Chondrocyte (in vitro differentiated cells): ENCODE data around the gene MAGEA8. TPM values are rescaled to one million over a fixed set of nuclear protein-coding genes. Genes with fewer than 3 reads are reported as not detected.
"Not testable (repeated sequence)": the region's sequence is repeated elsewhere in the genome, so short reads cannot be mapped to it uniquely, and the experiment has no call there.

ENCODE experiments used
- DNase-seq: peaks from one replicate; pipeline ENCODE4 v3.0.0; 2021; ENCODE audit warnings: mixed read lengths, low spot score
- H3K27ac Mint-ChIP-seq: one replicate; pipeline ENCODE4 v1.8.0; 2021; ENCODE audit warnings: mild to moderate bottlenecking, moderate library complexity, mixed read lengths; ENCODE audit not compliant: unreplicated experiment
- H3K27me3 Mint-ChIP-seq: 2 replicates; pipeline ENCODE4 v1.8.0; 2021; ENCODE audit warnings: low read depth, mixed read lengths
- H3K36me3 Mint-ChIP-seq: 2 replicates; pipeline ENCODE4 v1.8.0; 2021; ENCODE audit warnings: low read depth, mixed read lengths
- H3K4me1 Mint-ChIP-seq: 2 replicates; pipeline ENCODE4 v1.8.0; 2021; ENCODE audit warnings: low read depth, mild to moderate bottlenecking, mixed read lengths
- H3K4me3 Mint-ChIP-seq: one replicate; pipeline ENCODE4 v1.8.0; 2021; ENCODE audit warnings: mild to moderate bottlenecking, moderate library complexity, mixed read lengths; ENCODE audit not compliant: unreplicated experiment
- H3K9me3 Mint-ChIP-seq: 2 replicates; pipeline ENCODE4 v1.8.0; 2021; ENCODE audit warnings: low read depth, mixed read lengths
- CTCF ChIP-seq: fragments of 200-600 bp; sonication (generic); IDR thresholded peaks from 2 replicates; pipeline ENCODE4 v1.5.0; 2021; ENCODE audit warnings: antibody characterized with exemption, mild to moderate bottlenecking, moderate library complexity
- long read RNA-seq: library from polyadenylated mRNA; stranded (forward); transcript quantifications from one replicate; pipeline ENCODE4 v2.0.0, GENCODE V29; 2021
- total RNA-seq: library from RNA; stranded (reverse); gene quantifications from 3 replicates; pipeline ENCODE4 v1.2.1, GENCODE V29; 2021

MAGEA8 gene
- not detected in 3 replicates for total RNA-seq
- long read RNA-seq: 0 reads

GRCh38 chrX:149881081-149881711 lies at the start of gene MAGEA8:
MAGEA8 (plus strand) TSS chrX:149881183; CDS start chrX:149884273, 3,090 bp downstream.
- peak; percentile 85 for DNase-seq
- Mint-ChIP-seq H3K4me1 (no peaks in the 10 kb centered on the region), H3K27me3 (no peaks in the 10 kb centered on the region), H3K4me3 (no peak within 1 kb of the TSS), H3K9me3 (peaks cover 10% of the 10 kb centered on the region), H3K36me3 (no peaks in the 10 kb centered on the region), H3K27ac (no peak within 1 kb of the TSS)
- TF ChIP-seq CTCF: peak; percentile 32

GRCh38 chrX:149831473-149831872 lies 49.5 kb upstream of the MAGEA8 start:
- no peak for TF ChIP-seq CTCF
- Mint-ChIP-seq H3K9me3 (peaks cover 4% of the 10 kb centered on the region), H3K27ac (no peak overlapping the region), H3K4me3 (no peak overlapping the region), H3K36me3 (no peaks in the 10 kb centered on the region), H3K4me1 (peaks cover 14% of the 10 kb centered on the region), H3K27me3 (peaks cover 7% of the 10 kb centered on the region)
- DNase-seq: no peak

GRCh38 chrX:149836728-149837127 lies 44.3 kb upstream of the MAGEA8 start:
- not testable (repeated sequence) for H3K27ac Mint-ChIP-seq, H3K4me1 Mint-ChIP-seq, H3K36me3 Mint-ChIP-seq, H3K27me3 Mint-ChIP-seq, DNase-seq, H3K4me3 Mint-ChIP-seq
- H3K9me3 Mint-ChIP-seq: peaks cover 11% of the 10 kb centered on the region

- H3K27ac Mint-ChIP-seq: no peak overlapping the region
- no peak for DNase-seq
- H3K36me3 Mint-ChIP-seq: no peaks in the 10 kb centered on the region
- no peak for TF ChIP-seq CTCF
- H3K4me1 Mint-ChIP-seq: no peaks in the 10 kb centered on the region
- H3K9me3 Mint-ChIP-seq: peaks cover 11% of the 10 kb centered on the region
- peaks cover 5% of the 10 kb centered on the region for H3K27me3 Mint-ChIP-seq
- no peak overlapping the region for H3K4me3 Mint-ChIP-seq
Observed at GRCh38 chrX:149837167-149837566, 43.8 kb upstream of the MAGEA8 start.

- Mint-ChIP-seq H3K36me3 (no peaks in the 10 kb centered on the region), H3K27me3 (peaks cover 5% of the 10 kb centered on the region), H3K9me3 (peaks cover 11% of the 10 kb centered on the region), H3K4me1 (no peaks in the 10 kb centered on the region), H3K27ac (no peak overlapping the region), H3K4me3 (no peak overlapping the region)
- TF ChIP-seq CTCF: no peak
- no peak for DNase-seq
Observed at GRCh38 chrX:149837639-149838038, 43.3 kb upstream of the MAGEA8 start.

- no peaks in the 10 kb centered on the region for H3K4me1 Mint-ChIP-seq
Observed at GRCh38 chrX:149841929-149842328, 39.1 kb upstream of the MAGEA8 start.

More at GRCh38 chrX:149841929-149842328, 39.1 kb upstream of the MAGEA8 start:
- Mint-ChIP-seq H3K9me3 (peaks cover 16% of the 10 kb centered on the region), H3K27me3 (no peaks in the 10 kb centered on the region), H3K27ac (no peak overlapping the region), H3K4me3 (no peak overlapping the region), H3K36me3 (no peaks in the 10 kb centered on the region)
- TF ChIP-seq CTCF: no peak
- no peak for DNase-seq
